K562 (cell line): ENCODE results near the gene SLC16A5. TPM values are rescaled to one million over a fixed set of nuclear protein-coding genes. Genes with fewer than 3 reads are reported as not detected.

Experiments
- BCL6 ChIP-seq: fragments of 250-450 bp; sonication (Bioruptor Pico); IDR thresholded peaks from 2 replicates; pipeline ENCODE4 v1.4.0; 2020
- CBX2 ChIP-seq: fragments of 200-600 bp; sonication (generic); IDR thresholded peaks from one replicate; pipeline ENCODE4 v1.6.1; 2012; ENCODE audit warnings: mild to moderate bottlenecking, low read length, inconsistent platforms; ENCODE audit not compliant: insufficient read depth, poor library complexity, severe bottlenecking
- EHMT2 ChIP-seq: fragments of 450-650 bp; IDR thresholded peaks from 2 replicates; pipeline ENCODE4 v1.6.1; 2018; ENCODE audit warnings: antibody characterized with exemption
- ELF4 ChIP-seq: fragments of 450-650 bp; formaldehyde crosslinking; IDR thresholded peaks from 2 replicates; pipeline ENCODE4 v1.4.0; 2022; ENCODE audit warnings: missing genetic modification characterization
- FUS ChIP-seq: fragments of 200-400 bp; formaldehyde crosslinking; optimal IDR thresholded peaks from 2 replicates; pipeline ENCODE3; 2017; ENCODE audit warnings: low read depth, low read length
- GATA2 ChIP-seq: sonication (generic); formaldehyde crosslinking; IDR thresholded peaks from 2 replicates; pipeline ENCODE4 v1.4.0; 2020; ENCODE audit warnings: mild to moderate bottlenecking, missing genetic modification reagents
- HDAC2 ChIP-seq: fragments of 450-650 bp; IDR thresholded peaks from 2 replicates; pipeline ENCODE4 v1.6.1; 2016; ENCODE audit warnings: mild to moderate bottlenecking
- HNRNPH1 ChIP-seq: fragments of 200-400 bp; formaldehyde crosslinking; optimal IDR thresholded peaks from 2 replicates; pipeline ENCODE3; 2017; ENCODE audit warnings: low read depth, mild to moderate bottlenecking, low read length, moderate library complexity
- JUND ChIP-seq, 2 experiments: IDR thresholded peaks; 2 replicates in 1 of 2; 3 replicates in 1 of 2; pipeline ENCODE4 v1.6.1; 2011; ENCODE audit warnings: borderline replicate concordance in 2 of 2, low read depth in 2 of 2, low read length in 2 of 2, improper control_type of control experiment in 1 of 2, missing biosample characterization in 1 of 2, missing genetic modification characterization in 1 of 2, missing genetic modification reagents in 1 of 2
- KHSRP ChIP-seq: fragments of 450-650 bp; IDR thresholded peaks from 2 replicates; pipeline ENCODE4 v1.6.1; 2017
- MAFG ChIP-seq: fragments of 450-650 bp; conservative IDR thresholded peaks from 2 replicates; pipeline ENCODE4 v1.6.1; 2016; ENCODE audit warnings: missing genetic modification characterization, missing compliant biosample characterization
- MAX ChIP-seq: sonication (generic); formaldehyde crosslinking; IDR thresholded peaks from 2 replicates; pipeline ENCODE4 v1.9.0; 2022; ENCODE audit warnings: mild to moderate bottlenecking, missing genetic modification reagents
- MYBL2 ChIP-seq, 2 experiments: fragments of 450-650 bp in 1 of 2; sonication (generic) in 1 of 2; formaldehyde crosslinking in 1 of 2; IDR thresholded peaks; 2 replicates each; pipeline versions ENCODE4 v1.6.1 to v1.8.1; 2017 to 2022; ENCODE audit warnings: borderline replicate concordance in 1 of 2, inconsistent platforms in 1 of 2, low read depth in 1 of 2, mild to moderate bottlenecking in 1 of 2, missing genetic modification reagents in 1 of 2, moderate library complexity in 1 of 2
- NCOA2 ChIP-seq, 2 experiments: fragments of 450-650 bp; IDR thresholded peaks; 2 replicates each; pipeline ENCODE4 v1.6.1; 2018; ENCODE audit warnings: mild to moderate bottlenecking in 2 of 2, moderate library complexity in 1 of 2; ENCODE audit not compliant: partially characterized antibody in 2 of 2
- NEUROD1 ChIP-seq: fragments of 150-350 bp; IDR thresholded peaks from 2 replicates; pipeline ENCODE4 v1.6.1; 2014; ENCODE audit warnings: borderline replicate concordance, low read length, low read depth; ENCODE audit not compliant: partially characterized antibody
- NR2C2 ChIP-seq, 2 experiments: fragments of 200-800 bp in 1 of 2; sonication (Bioruptor generic) in 1 of 2; sonication (generic) in 1 of 2; formaldehyde crosslinking in 1 of 2; IDR thresholded peaks; 2 replicates each; pipeline versions ENCODE4 v1.6.1 to v1.8.0; 2016 to 2022; ENCODE audit warnings: mild to moderate bottlenecking in 1 of 2, missing compliant biosample characterization in 1 of 2, missing genetic modification characterization in 1 of 2, missing genetic modification reagents in 1 of 2
- NUFIP1 ChIP-seq: fragments of 450-650 bp; IDR thresholded peaks from 2 replicates; pipeline ENCODE4 v1.6.1; 2018; ENCODE audit not compliant: partially characterized antibody
- POLR2A ChIP-seq: fragments of 450-650 bp; conservative IDR thresholded peaks from 2 replicates; pipeline ENCODE4 v1.6.1; 2016
- RFX1 ChIP-seq: fragments of 450-650 bp; IDR thresholded peaks from 2 replicates; pipeline ENCODE4 v1.6.1; 2016; ENCODE audit warnings: mild to moderate bottlenecking, moderate library complexity
- SIN3B ChIP-seq: fragments of 450-650 bp; IDR thresholded peaks from 2 replicates; pipeline ENCODE4 v1.6.1; 2017; ENCODE audit warnings: low read depth, mild to moderate bottlenecking, moderate library complexity
- SMAD4 ChIP-seq: fragments of 250-450 bp; sonication (Bioruptor Pico); conservative IDR thresholded peaks from 2 replicates; pipeline ENCODE4 v1.8.0; 2021; ENCODE audit warnings: inconsistent platforms, mild to moderate bottlenecking, moderate library complexity
- SP1 ChIP-seq: sonication (generic); formaldehyde crosslinking; IDR thresholded peaks from 2 replicates; pipeline ENCODE4 v1.8.1; 2022; ENCODE audit warnings: mild to moderate bottlenecking, missing genetic modification reagents
- SP2 ChIP-seq: IDR thresholded peaks from 2 replicates; pipeline ENCODE4 v1.6.1; 2011; ENCODE audit warnings: mild to moderate bottlenecking, low read depth, low read length, moderate library complexity; ENCODE audit not compliant: poor library complexity, severe bottlenecking; ENCODE audit errors: extremely low read depth
- WHSC1 ChIP-seq: IDR thresholded peaks from one replicate; pipeline ENCODE4 v1.6.1; 2012; ENCODE audit warnings: low read length, control low read depth, inconsistent platforms
- ZC3H4 ChIP-seq: sonication (generic); formaldehyde crosslinking; IDR thresholded peaks from 2 replicates; pipeline ENCODE4 v1.9.0; 2021; ENCODE audit warnings: missing genetic modification reagents, borderline replicate concordance
- ZKSCAN1 ChIP-seq: fragments of 150-350 bp; IDR thresholded peaks from 2 replicates; pipeline ENCODE4 v1.6.1; 2016; ENCODE audit warnings: low read depth, low read length
- ZNF134 ChIP-seq: fragments of 250-450 bp; sonication (Bioruptor Pico); conservative IDR thresholded peaks from 2 replicates; pipeline ENCODE4 v1.4.0; 2020
- ZNF3 ChIP-seq: fragments of 250-450 bp; sonication (Bioruptor Pico); IDR thresholded peaks from 2 replicates; pipeline ENCODE4 v1.5.0; 2021; ENCODE audit warnings: mild to moderate bottlenecking, moderate library complexity
- ZNF347 ChIP-seq: fragments of 450-650 bp; formaldehyde crosslinking; IDR thresholded peaks from 2 replicates; pipeline ENCODE4 v1.4.0; 2020; ENCODE audit warnings: low read depth, mild to moderate bottlenecking, moderate library complexity
- ZNF644 ChIP-seq: fragments of 200-800 bp; sonication (Bioruptor generic); IDR thresholded peaks from 2 replicates; pipeline ENCODE4 v1.6.1; 2016; ENCODE audit warnings: low read depth, missing genetic modification characterization, missing compliant biosample characterization
- ZNF740 ChIP-seq, 3 experiments: fragments of 200-800 bp in 1 of 3; sonication (Bioruptor generic) in 1 of 3; sonication (generic) in 1 of 3; formaldehyde crosslinking in 1 of 3; IDR thresholded peaks; 2 replicates each; pipeline versions ENCODE4 v1.6.1 to v1.8.0; 2016 to 2022; ENCODE audit warnings: mild to moderate bottlenecking in 2 of 3, missing compliant biosample characterization in 2 of 3, missing genetic modification characterization in 2 of 3, missing genetic modification reagents in 1 of 3
- polyA plus RNA-seq, 8 experiments: library from polyadenylated mRNA; depleted of rRNA in 4 of 8; stranded (reverse) in 5 of 8; unstranded in 3 of 8; fragments of >200 nt; fragmentation: Nextera tagmentation in 2 of 8; fragmentation: Illumina TruSeq in 1 of 8; extraction: Ambion mirVana in 2 of 8; extraction: Trizol in 1 of 8; gene quantifications; 2 replicates each; pipeline versions ENCODE4 v1.2.1 to v1.2.3, GENCODE V29; 2011 to 2014; ENCODE audit warnings: inconsistent platforms in 1 of 8, missing spikeins in 1 of 8
- total RNA-seq, 7 experiments: library from RNA; depleted of rRNA in 6 of 7; stranded (reverse); fragments of >200 nt in 6 of 7; fragmentation: Illumina TruSeq in 2 of 7; extraction: Trizol in 2 of 7; gene quantifications; 2 replicates each; pipeline versions ENCODE4 v1.2.1 to v1.2.3, GENCODE V29; 2011 to 2021; ENCODE audit warnings: low replicate concordance in 1 of 7

SLC16A5 gene
- total and polyA plus RNA-seq, 9 of the 15 experiments (the other 6 are each of a cell fraction or from before 2014, with no cell fraction given) = 0.06 to 2.6 (median 0.91) TPM

- TF ChIP-seq BCL6 (CRISPR knock-in tag) (no peak), NCOA2 (IDR thresholded peaks at IDR 0.05; ENCODE audit: partially characterized antibody in 2 of 2) (no peak), MAFG (tag) (no peak), WHSC1 (no peak), RFX1 (no peak), CBX2 (no peak), MAX (peak; percentile 86), SP1 (CRISPR knock-in tag) (no peak), NR2C2 (CRISPR knock-in tag; IDR thresholded peaks at IDR 0.05) (no peak), NR2C2 (tag; IDR thresholded peaks at IDR 0.05) (no peak), SP2 (no peak), KHSRP (no peak), ZNF347 (CRISPR knock-in tag) (no peak), FUS (no peak), SMAD4 (CRISPR knock-in tag) (0 out of 2 replicates have a peak, but pooled peaks have one; percentile 32), NEUROD1 (no peak), ZNF644 (tag) (no peak), MYBL2 (IDR thresholded peaks at IDR 0.05; ENCODE audit: low read depth) (no peak), MYBL2 (CRISPR knock-in tag; IDR thresholded peaks at IDR 0.05; ENCODE audit: borderline replicate concordance) (no peak), SIN3B (no peak), ZKSCAN1 (no peak), ZNF134 (CRISPR knock-in tag) (no peak), POLR2A (no peak), ZNF740 (CRISPR knock-in tag; IDR thresholded peaks at IDR 0.05) (no peak), ZNF740 (tag; IDR thresholded peaks at IDR 0.05) (no peak), JUND (IDR thresholded peaks at IDR 0.05; ENCODE audit: borderline replicate concordance, low read depth, low read length) (no peak), JUND (tag; IDR thresholded peaks at IDR 0.05; ENCODE audit: borderline replicate concordance, low read depth, low read length) (no peak), HDAC2 (peak; percentile 52; the same call in 1 of the 2 replicates), NUFIP1 (no peak), HNRNPH1 (no peak), GATA2 (CRISPR knock-in tag) (no peak), ZC3H4 (CRISPR knock-in tag) (no peak), ELF4 (no peak), ZNF3 (CRISPR knock-in tag) (no peak), EHMT2 (no peak)
These were observed 14.6 kb downstream of the SLC16A5 start (continued) for GRCh38 chr17:75102385-75102821.
